ENCODE results near the gene TIMM50.
"Not testable (repeated sequence)": the region's sequence is repeated elsewhere in the genome, so short reads cannot be mapped to it uniquely, and the experiment has no call there.

Gene TIMM50

DNA sequence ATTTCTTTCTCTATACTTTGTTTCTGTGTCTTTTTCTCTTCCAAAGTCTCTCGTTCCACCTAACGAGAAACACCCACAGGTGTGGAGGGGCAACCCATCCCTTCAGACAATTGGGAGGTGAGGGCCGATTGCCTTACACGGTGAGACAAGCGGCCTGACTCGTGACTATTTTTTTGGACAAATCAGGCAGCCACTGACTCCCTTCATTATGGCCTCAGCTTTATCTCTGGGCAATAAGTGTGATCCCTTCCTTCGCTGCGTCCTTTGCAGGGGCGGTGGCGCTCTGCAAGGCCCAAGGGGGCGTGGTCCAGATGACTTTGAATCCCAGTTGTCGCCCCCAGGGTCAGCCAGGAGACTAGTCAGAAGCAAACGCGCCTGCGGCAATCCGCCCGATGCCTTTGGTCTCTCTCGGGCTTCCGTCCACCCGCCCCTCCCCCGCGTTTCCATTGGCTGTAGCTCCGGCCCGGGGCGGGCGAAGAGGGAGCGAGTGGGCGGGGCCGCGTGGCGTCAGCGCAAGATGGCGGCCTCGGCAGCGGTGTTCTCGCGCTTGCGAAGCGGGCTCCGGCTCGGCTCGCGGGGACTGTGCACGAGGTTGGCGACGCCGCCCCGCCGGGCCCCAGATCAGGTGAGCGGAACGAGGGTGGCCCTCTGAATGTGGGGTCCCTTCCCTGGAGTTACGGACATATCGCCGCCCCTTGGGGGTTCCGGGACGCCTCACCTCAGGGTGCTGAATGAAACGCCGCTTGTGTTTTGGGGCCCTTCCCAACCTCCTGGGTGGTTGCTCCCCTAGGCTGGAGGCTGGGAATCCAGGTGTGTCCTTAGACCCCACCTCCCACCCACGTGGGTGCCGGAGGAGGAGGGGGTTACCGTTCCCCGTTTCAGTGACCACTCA is at the start of gene TIMM50:
Gene TIMM50, plus strand, starts transcription at position 502 of the 892 bp plus-strand sequence. Its CDS starts 16 bp downstream, at position 518.
- peak; percentile 94 to 98 for DNase-seq

DNA sequence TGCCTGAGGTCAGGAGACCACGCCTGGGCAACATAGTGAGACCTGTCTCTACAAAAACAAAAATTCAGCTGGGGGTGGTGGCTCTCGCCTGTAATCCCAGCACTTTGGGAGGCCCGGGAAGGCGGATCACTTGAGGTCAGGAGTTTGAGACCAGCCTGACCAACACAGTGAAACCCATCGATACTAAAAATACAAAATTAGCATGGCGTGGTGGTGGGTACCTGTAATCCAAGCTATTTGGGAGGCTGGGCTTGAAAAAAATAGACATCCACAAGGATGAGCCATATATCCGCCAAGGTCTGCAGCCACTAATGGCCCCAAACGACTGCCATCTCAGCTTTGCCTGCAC is 48.0 kb upstream of the TIMM50 start:
- DNase-seq = no peak

DNA sequence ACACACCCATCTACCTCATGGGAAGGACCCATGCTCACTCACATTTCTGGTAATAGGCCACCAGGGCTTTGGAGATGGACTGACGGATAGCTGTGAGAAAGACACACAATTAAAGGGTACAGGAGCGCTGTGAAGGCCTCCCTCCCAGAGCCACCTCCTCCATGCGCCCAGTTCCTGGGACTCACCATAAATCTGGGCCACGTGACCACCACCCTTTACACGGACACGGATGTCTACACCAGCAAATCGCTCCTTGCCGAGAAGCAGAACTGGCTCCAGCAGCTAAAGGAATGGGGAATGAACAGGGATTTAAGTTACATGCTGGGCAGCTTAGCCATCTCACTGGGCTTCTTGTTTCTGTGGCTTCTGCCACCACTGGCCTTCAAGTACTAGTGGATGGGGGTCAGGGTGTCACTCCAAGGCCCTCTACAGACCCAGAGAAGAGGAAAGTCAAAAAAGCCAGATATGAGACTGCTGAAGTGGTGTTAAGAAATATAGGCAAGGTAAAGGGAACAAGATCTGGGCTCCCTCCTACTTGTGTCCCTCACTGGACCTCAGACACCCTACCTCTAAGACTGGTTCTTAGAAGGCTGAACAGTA is 47.1 kb upstream of the TIMM50 start:
- DNase-seq = no peak

DNA sequence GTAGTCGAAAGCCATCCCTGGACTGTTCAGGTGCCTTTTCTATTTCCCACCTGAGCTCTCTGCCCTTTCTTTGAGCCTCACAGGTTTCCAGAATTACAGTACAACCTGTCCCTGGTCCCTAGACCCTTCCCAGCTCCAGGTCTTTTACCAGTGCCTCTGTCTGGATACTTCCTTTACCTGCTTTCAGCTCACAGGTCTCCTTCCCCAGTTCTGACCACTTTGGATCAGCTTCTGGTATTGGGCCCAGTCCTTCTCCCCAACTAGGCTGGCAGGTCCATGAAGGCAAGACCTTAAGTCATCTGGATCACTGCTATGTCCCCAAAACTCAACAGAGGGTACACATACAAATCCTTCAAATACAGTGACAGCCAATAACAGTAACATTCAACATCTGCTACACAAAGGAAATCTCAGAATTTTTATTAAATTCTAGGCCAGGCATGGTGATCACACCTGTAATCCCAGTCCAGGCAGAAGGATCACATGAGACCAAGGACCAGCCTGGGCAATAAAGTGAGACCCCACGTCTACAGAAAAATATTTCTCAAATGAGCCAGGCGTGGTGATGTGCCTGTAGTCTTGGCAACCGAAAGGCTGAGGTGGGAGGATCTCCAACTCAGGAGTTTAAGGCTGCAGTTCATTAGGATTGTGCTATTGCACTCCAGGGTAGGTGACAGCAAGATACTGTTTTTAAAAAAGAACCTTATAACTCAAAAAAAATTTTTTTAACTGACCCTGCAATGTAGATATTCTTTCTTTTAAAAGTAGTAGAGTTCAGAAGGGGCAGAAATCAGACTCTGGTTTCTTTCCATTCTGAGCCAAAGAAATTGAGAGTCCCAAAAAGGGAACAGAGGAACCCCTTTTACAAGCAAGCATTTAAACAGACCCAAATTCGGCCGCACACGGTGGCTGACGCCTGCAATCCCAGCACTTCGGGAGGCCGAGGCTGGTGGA is 46.2 kb upstream of the TIMM50 start:
- no peak for DNase-seq

DNA sequence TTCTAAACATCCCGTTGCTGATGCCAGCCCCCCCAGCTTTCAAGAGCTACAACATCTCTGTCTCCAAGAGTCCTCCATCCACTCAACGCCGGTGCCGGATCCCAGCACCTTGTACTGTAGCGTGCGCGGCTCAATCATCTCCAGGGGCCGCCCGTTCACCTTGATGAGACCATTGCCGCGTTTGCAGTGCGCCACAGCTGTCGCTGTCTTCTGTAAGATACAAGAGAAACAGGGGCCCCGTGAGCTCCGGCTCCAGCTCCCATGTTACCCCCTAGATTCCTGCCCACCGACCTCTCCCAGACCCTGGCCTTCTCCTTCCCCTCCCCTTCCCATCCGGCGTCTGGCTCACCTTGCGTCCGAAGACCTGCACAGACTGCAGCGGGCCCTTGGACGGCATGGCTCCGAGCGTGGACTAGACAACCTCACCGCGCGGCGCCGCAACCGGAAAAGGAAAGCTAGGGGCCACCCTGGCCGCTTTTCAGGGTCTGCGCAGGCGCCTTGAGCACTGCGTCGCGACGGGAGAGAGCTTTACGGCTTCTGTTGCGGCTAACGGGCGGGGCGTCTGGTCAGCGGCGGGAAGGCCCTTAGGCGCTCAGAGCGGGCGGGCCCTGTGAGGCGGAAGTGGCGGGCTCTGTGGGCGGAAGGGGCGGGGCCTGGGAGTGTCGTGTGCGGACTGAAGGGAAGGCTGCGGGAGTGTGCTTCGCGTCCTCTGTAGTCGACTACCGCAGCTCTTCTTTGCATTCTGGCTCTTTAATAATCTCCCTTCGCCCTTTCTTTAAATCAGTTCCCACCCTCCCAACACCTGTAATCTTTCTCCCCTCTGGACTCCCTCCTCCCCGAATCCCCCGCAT is 44.9 kb upstream of the TIMM50 start, which contains the start of gene RPS16:
Gene RPS16, minus strand, starts transcription at position 451 of the 851 bp plus-strand sequence. Its CDS starts 54 bp downstream, at position 397.
- DNase-seq = peak; percentile 98 to 99

DNA sequence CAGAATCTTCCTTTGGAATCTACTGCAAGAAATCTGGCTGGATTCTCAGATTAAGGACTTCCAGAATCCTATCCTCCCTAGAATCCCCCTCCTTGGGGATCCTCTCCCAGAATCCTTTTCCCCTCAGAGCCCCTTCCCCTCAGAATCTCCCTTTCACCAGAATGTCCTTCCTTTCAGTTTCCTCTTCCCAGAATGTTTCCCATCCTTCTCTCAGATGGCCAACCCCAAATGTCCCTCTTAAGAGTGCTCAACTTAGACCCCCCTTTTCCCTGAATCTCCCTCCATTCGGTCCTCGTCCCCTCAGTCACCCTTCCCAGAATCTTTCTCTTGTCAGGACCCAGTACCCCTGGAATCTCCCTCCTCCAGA is 44.3 kb upstream of the TIMM50 start:
- DNase-seq = no peak

DNA sequence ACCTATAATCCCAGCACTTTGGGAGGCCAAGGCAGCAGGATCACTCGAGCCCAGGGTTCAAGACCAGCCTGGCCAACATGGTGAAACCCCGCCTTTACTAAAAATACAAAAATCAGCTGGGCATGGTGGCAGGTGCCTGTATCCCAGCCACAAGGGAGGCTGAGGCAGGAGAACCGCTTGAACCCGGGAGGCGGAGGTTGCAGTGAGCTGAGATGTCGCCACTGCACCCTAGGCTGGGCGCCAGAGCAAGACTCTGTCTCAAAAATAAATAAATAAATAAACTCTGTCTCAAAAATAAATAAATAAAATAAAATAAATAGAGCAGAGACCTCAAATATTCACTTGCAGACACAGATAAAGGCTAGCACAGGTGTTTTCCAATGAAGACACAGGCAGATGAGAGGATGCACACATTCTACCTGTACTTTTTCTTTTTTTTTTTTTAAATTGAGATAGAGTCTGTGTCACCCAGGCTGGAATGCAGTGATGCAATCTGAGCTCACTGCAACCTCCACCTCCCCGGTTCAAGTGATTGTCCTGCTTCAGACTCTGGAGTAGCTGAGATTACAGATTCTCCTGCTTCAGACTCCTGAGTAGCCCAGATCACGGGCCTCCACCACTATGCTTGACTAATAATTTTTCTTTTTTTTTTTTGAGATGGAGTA is 42.2 kb upstream of the TIMM50 start:
- no peak for DNase-seq

DNA sequence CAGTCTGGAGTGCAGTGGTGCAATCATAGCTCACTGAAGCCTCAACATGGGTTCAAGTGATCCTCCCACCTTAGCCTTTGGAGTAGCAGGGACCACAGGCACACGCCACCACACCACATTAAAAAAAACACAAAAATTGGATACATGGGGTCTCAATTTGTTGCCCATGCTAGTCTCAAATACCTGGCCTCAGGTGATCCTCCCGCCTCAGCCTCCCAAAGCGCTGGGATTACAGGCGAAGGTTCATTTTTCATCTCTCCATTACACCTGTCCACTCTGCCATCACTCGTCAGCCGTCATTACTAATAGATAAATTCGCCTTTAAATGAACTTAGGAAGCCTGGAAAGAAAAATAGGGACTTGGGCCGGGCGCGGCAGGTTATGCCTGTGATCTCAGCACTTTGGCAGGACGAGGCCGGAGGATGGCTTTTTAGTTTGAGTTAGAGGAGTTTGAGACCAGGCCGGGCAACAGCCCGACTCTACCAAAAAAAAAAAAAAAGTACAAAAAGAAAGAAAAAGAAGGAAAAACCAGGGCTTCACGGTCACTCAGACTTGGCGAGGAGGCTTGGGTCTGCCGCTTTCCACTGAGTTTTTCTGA is 35.9 kb upstream of the TIMM50 start:
- no peak for DNase-seq

DNA sequence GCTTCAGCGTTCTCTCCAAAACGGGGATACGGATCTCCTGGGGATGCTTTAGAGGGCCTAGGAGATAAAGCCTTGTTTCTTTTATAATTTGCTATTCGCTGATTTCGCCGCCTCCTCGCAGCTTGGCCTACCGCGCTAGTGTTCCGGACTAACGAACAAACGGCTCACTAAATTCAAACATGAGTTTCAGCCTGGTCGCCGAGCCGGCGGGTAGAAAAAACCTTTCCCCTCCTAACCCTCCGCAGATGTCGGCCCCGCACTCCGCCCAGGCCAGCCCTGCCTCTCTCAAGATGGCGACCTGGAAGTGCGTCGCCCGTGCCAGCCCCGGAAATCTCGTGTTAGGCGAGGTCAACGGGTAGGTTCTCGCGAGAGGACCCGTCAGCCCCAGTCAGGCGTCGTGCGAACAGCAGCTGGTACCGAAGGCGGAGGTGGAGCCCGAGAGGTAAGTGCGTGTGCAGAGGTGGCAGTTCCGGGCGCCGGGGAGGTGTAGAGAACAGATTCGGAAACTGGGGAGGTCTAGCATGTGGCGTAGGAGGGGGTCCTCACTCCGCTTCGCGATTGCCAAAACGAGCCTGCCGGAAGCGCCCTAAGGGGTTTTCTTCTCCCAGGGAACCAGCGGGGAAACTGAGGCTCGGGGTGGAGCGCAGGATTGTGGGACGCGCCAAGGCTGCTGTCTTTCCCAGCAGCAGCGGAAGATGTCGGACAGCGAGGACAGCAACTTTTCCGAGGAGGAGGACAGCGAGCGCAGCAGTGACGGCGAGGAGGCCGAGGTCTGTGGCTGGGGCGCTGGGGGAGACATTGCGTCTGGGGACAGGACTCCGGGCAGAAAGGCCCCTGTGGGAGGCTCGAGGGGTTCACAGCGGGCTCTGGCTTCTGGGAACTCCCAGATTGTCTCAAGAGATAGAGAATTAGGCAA is 35.2 kb upstream of the TIMM50 start, which contains the start of gene SUPT5H:
Gene SUPT5H, plus strand, starts transcription at position 387 of the 916 bp plus-strand sequence. Its CDS starts 309 bp downstream, at position 696.
- DNase-seq = peak; percentile 97 to 99

DNA sequence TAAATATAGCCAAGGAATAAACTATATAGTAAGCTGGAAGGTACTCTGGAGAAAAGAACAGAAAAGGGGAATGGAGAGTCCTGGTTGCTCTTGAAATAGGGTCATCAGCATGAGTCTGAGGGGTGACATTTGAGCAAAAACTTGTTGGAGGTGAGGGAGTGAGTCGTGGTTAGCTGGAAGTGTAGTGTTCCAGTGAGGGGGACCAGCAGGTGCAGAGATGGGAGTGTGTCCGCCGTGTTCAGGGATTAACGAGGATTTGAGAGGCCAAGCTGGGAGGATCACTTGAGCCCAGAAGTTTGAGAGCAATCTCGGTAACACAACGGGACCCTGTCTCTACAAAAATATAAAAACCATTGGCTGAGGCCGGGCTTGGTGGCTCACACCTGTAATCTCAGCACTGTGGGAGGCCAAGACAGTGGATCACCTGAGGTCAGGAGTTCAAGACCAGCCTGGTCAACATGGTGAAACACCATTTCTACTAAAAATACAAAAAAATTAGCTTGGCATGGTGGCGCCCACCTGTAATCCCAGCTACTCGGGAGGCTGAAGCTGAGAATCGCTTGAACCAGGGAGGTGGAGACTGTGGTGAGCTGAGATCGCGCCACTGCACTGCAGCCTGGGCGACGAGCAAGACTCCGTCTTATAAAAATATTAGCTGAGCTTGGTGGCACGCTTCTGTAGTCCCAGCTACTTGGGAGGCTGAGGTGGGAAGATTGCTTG is 34.1 kb upstream of the TIMM50 start:
- no peak for DNase-seq

DNA sequence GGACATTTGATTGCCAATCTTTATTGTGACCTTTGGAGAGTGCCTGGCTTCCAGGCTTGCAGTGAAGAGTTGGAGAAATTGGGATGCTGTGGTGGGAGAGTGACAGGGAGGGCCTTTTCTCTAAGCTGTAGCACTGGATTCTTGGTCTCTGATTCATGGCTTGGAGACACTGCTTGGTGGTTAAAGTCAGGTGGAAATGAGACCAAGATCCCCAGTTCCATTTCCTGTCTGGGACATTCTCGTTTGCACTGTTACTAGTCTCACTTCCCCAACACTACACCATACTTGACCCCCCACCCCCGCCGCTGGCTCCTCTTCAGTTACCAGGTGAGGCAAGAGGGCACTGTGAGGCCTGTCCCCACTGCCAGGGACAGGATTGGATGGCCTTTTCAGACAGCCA is 32.4 kb upstream of the TIMM50 start:
- DNase-seq = no peak

DNA sequence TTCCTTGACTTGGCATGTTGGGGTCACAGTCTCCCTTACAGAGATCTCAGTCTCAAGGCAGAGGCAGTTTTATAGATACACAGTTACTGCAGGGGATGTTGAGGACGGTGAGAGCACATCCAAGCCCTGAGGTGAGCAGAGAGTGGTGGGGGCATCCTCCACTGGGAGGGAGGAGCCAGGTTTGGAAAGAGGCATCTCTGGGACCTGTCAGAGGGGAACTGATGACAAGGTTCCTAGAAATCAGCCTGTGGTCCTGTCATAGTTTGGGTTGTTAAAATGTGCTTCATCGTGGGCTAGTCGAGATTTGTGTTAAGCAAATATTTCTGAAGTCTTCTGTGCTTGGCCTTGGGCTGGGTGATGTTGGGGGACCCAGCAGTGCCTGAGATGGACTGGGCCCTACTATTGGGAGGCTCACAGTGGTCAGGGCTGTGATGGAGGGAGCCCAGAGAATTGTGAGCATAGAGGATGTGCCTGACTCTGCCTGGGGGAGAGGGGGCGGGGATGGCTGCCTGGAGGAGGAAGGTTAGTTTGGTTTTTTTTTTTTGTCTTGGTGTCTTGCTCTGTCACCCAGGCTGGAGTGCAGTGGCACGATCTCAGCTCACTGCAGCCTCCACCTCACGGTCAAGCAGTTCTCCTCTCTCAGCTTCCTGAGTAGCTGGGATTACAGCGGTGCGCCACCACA is 31.4 kb upstream of the TIMM50 start:
- no peak for DNase-seq

DNA sequence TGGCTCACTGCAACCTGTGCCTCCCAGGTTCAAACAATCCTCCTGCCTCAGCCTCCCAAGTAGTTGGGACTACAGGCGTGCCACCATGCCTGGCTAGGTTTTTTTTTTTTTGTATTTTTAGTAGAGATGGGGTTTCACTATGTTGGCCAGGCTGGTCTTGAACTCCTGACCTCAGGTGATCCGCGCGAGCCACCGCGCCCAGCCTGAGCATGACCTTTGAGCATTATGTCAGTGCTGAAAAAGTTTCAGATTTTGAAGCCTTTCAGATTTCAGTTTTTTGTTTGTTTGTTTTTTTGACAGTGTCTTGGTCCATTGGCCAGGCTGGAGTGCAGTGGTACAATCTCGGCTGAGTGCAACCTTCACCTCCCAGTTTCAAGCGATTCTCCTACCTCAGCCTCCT is 29.4 kb upstream of the TIMM50 start:
- not testable (repeated sequence) for DNase-seq

DNA sequence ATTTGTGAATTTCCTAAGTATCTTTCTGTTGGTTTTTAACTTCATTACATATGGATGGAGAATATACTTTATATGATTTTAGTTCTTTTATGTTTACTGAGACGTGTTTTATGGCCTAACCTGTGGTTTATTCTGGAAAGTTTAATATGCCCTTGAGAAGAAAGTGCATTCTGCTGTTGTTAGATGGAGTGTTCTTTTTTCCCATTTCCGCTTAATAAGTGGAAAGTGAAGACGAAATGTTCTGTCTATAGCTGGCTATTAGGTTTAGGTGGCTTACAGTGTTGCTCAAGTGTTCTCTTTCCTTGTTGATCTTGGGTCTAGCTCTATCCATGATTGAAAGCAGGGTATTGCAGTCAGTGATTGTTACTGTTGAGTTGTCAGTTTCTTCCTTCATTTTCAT is 17.2 kb upstream of the TIMM50 start:
- DNase-seq = no peak

DNA sequence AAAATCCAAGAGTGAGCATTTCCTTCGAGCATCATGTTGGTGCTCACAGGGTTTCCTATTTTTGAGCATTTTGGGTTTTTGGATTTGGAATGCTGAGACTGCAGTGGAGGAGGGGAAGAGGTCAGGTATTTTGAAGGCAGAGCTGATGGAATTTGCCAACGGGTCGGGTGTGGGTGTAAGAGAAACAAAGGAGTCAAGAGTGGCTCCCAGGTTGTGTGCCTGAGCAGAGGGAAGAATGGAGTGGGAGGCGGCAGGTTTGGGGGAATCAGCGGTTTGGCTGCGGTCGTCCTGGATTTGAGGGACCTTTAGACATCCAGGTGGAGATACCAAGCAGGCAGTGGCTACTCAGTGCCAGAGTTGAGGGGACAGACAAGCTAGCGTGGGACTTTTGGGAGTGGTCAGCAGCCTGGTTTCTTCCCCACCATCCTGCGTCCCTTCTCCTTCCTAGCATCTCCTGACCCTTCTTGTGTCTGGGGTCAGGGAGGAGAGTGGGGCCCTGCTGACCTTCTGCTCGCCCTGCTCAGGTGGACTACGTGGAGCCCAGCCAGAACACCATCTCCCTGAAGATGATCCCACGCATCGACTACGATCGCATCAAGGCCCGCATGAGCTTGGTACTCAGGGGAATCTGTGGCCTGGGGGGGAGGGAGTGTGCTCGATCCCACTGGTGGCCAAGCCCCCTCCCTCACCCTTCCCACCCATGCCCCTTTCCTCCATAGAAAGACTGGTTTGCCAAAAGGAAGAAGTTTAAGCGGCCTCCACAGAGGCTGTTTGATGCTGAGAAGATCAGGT is 14.5 kb upstream of the TIMM50 start:
- no peak for DNase-seq

DNA sequence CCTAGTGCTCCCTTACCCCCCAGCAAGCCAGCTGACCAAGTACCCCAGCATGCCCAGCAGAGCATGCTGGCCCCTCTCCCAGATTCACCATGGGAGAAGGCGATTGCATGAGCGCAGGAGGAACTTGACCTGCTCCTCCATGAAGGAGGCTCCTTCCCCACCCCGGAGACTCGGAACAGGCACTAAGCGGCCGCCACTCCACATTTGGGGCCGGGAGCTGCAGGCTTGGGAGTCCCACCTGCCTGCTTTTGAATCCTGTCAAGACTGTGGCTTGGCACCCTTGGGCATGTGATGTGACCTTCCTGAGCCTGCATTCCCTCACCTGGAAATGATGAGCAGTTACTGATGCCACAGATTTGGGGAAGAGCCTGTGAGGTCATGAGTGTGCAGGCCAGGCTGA is 12.7 kb upstream of the TIMM50 start:
- DNase-seq = no peak

DNA sequence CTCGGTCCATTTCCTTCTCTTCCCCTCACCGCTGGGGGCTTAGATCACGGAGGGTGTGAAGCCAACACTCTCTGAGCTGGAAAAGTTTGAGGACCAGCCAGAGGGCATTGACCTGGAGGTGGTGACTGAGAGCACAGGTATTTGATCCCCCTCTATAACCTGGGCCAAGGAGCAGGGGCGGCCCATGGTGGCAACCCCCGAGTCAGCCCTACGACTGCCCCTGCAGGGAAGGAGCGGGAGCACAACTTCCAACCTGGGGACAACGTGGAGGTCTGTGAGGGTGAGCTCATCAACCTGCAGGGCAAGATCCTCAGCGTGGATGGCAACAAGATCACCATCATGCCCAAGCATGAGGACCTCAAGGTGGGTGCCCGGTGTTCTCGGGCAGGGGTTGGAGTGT is 11.6 kb upstream of the TIMM50 start:
- no peak for DNase-seq

DNA sequence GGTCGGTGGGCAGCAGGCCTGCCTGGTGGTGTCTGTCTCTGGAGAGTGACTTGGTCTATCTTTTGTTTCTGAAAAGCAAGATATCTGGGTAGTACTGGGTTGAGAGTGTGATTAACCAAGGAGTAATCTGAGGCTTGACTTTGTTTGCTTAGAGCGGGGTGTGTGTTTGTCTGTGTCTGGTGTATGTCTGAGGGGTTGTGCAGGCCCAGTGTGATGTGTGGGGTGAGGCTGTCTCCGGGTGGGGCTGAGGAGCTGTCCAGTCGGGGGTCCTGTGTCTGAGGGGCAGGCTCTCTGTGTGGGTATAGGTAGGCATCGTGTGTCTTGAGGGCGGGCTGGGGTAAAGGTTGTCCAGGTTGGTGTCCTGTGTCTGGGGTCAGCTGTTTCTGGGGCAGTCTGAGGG is 11.1 kb upstream of the TIMM50 start:
- no peak for DNase-seq
